PC-9 (cell line): ENCODE results near the gene GNB1. TPM values are rescaled to one million over a fixed set of nuclear protein-coding genes. Genes with fewer than 3 reads are reported as not detected.
A peak's percentile ranks its signal among the peaks of the same experiment; 100 is the strongest.

Experiments
- BruUV-seq: library from RNA; stranded (reverse); fragments of 400-500 nt; replicated peaks from 2 replicates; lab custom pipeline; 2021; lab: Mats Ljungman, UMichigan
- CTCF ChIA-PET: fragments of 300-600 bp; sonication (Branson Sonifier 250); formaldehyde crosslinking; loops from one replicate; lab custom pipeline; 2022; ENCODE audit warnings: antibody characterized with exemption; lab: Charles Lee
- POLR2A ChIA-PET: fragments of 300-600 bp; sonication (Branson Sonifier 250); formaldehyde crosslinking; loops from one replicate; lab custom pipeline; 2022; ENCODE audit warnings: antibody characterized with exemption; ENCODE audit not compliant: unreplicated experiment; lab: Charles Lee
- DNase-seq, 2 experiments: peaks; one replicate each; pipeline versions ENCODE4 v3.0.0 to v3.0.0-alpha.2; 2015 to 2022; ENCODE audit warnings: mixed read lengths in 1 of 2
- H2AFZ ChIP-seq: fragments of 200-600 bp; sonication (generic); 2 replicates; pipeline ENCODE4 v1.8.1; 2017; ENCODE audit warnings: antibody characterized with exemption
- H3F3A ChIP-seq: fragments of 200-600 bp; sonication (generic); 2 replicates; pipeline ENCODE4 v1.8.1; 2017; ENCODE audit warnings: antibody characterized with exemption, mild to moderate bottlenecking, low read depth; ENCODE audit not compliant: insufficient read depth
- H3K27ac ChIP-seq: fragments of 200-600 bp; sonication (generic); 2 replicates; pipeline ENCODE4 v1.6.1; 2016; ENCODE audit warnings: mixed run types
- H3K27me3 ChIP-seq: fragments of 200-600 bp; sonication (generic); 2 replicates; pipeline ENCODE4 v1.6.1; 2016; ENCODE audit warnings: low read depth, mixed run types; ENCODE audit not compliant: insufficient read depth
- H3K36me3 ChIP-seq: fragments of 200-600 bp; sonication (generic); 2 replicates; pipeline ENCODE4 v1.6.1; 2016; ENCODE audit warnings: low read depth, mixed run types
- H3K4me1 ChIP-seq: fragments of 200-600 bp; sonication (generic); replicated peaks from 2 replicates; pipeline ENCODE4 v1.6.1; 2016; ENCODE audit warnings: mixed run types; ENCODE audit not compliant: insufficient read depth
- H3K4me2 ChIP-seq: fragments of 200-600 bp; sonication (generic); 2 replicates; pipeline ENCODE4 v1.6.1; 2017; ENCODE audit warnings: mixed run types
- H3K4me3 ChIP-seq: fragments of 200-600 bp; sonication (generic); 2 replicates; pipeline ENCODE4 v1.6.1; 2016; ENCODE audit warnings: mixed run types
- H3K79me2 ChIP-seq: fragments of 200-600 bp; sonication (generic); 2 replicates; pipeline ENCODE4 v1.6.1; 2017; ENCODE audit warnings: low read depth, mixed run types
- H3K9me2 ChIP-seq: fragments of 200-600 bp; sonication (generic); 2 replicates; pipeline ENCODE4 v1.8.1; 2017; ENCODE audit warnings: mild to moderate bottlenecking; ENCODE audit not compliant: insufficient read depth
- H3K9me3 ChIP-seq: fragments of 200-600 bp; sonication (generic); 2 replicates; pipeline ENCODE4 v1.8.1; 2016; ENCODE audit warnings: low read depth; ENCODE audit not compliant: insufficient read depth
- H4K20me1 ChIP-seq: fragments of 200-600 bp; sonication (generic); 2 replicates; pipeline ENCODE4 v1.8.1; 2017; ENCODE audit not compliant: insufficient read depth
- CTCF ChIP-seq: fragments of 200-600 bp; sonication (generic); conservative IDR thresholded peaks from 2 replicates; pipeline ENCODE4 v1.6.1; 2017; ENCODE audit warnings: mixed run types, antibody characterized with exemption, mild to moderate bottlenecking, moderate library complexity
- EZH2 ChIP-seq: fragments of 200-600 bp; sonication (generic); IDR thresholded peaks from 2 replicates; pipeline ENCODE4 v1.8.0; 2017; ENCODE audit warnings: antibody characterized with exemption, low read depth
- intact Hi-C: fragments of 100-400 bp; cut with micrococcal nuclease; formaldehyde crosslinking; loops from one replicate; pipeline ENCODE4 v1.10.0; 2022; ENCODE audit not compliant: unreplicated experiment
- total RNA-seq: library from RNA; stranded (reverse); gene quantifications from 2 replicates; pipeline ENCODE4 v1.2.3, GENCODE V29; 2021

Gene GNB1
- total RNA-seq, 1 experiment from 2014 or later, result 286 TPM

GRCh38 chr1:1785666-1786065 lies 105.2 kb downstream of the GNB1 start:
- Histone ChIP-seq H3K9me2 (no peaks in the 10 kb centered on the region), H3K4me2 (no peak overlapping the region), H3K27ac (no peak overlapping the region), H3K79me2 (no peaks in the 10 kb centered on the region), H3K4me3 (no peak overlapping the region), H3K27me3 (no peaks in the 10 kb centered on the region), H3K9me3 (no peaks in the 10 kb centered on the region), H3F3A (peaks cover 65% of the 10 kb centered on the region), H2AFZ (no peak overlapping the region), H3K36me3 (peaks cover 13% of the 10 kb centered on the region), H4K20me1 (peaks cover 4% of the 10 kb centered on the region; the same call in 1 of the 2 replicates), H3K4me1 (peaks cover 31% of the 10 kb centered on the region)
- DNase-seq, result no peak
- ChIA-PET POLR2A (no interaction called here), CTCF (interaction anchor here (0.6 kb wide), 1 partner anchor 55 kb away, joined by 5 read pairs; no protein-coding TSS in a partner anchor)
- TF ChIP-seq CTCF (no peak), EZH2 (no peak)
- TSS peak; percentile 20 for BruUV-seq
- intact Hi-C loops, result no loop called here

GRCh38 chr1:1784933-1785332 lies 106.0 kb downstream of the GNB1 start:
- CTCF ChIA-PET, result interaction anchor here (0.6 kb wide), 1 partner anchor 27 kb away, joined by 4 read pairs; no protein-coding TSS in a partner anchor

GRCh38 chr1:1783320-1783719 lies 107.6 kb downstream of the GNB1 start:
- Histone ChIP-seq H3K79me2 (no peaks in the 10 kb centered on the region), H3K36me3 (peaks cover 6% of the 10 kb centered on the region), H3K27ac (peak overlapping the region; percentile 71; the same call in 1 of the 2 replicates), H3K27me3 (no peaks in the 10 kb centered on the region), H3F3A (peaks cover 80% of the 10 kb centered on the region), H3K4me2 (peak overlapping the region; percentile 85), H3K4me3 (no peak overlapping the region), H3K9me2 (no peaks in the 10 kb centered on the region), H3K4me1 (peaks cover 49% of the 10 kb centered on the region), H2AFZ (no peak overlapping the region), H4K20me1 (no peaks in the 10 kb centered on the region; the same call in 1 of the 2 replicates), H3K9me3 (no peaks in the 10 kb centered on the region)
- DNase-seq, result no peak
- TF ChIP-seq CTCF (no peak), EZH2 (no peak)
- BruUV-seq, result no TSS peak
- CTCF ChIA-PET, result no interaction called here
- POLR2A ChIA-PET, result no interaction called here
- intact Hi-C loops, result loop anchor here (5.0 kb wide), 2 partner anchors 109 to 124 kb away; partner anchors contain the start of gene GNB1

More at GRCh38 chr1:1784933-1785332, 106.0 kb downstream of the GNB1 start:
- TF ChIP-seq CTCF (no peak), EZH2 (no peak)
- POLR2A ChIA-PET, result no interaction called here
- H3K4me3 ChIP-seq, result no peak overlapping the region
- peaks cover 13% of the 10 kb centered on the region for H3K36me3 ChIP-seq
- no peaks in the 10 kb centered on the region for H3K27me3 ChIP-seq
- H3K4me1 ChIP-seq, result peaks cover 39% of the 10 kb centered on the region
- H3K27ac ChIP-seq, result no peak overlapping the region
- BruUV-seq, result no TSS peak
- no peak overlapping the region for H2AFZ ChIP-seq
- no peaks in the 10 kb centered on the region for H3K9me3 ChIP-seq
- no peak for DNase-seq
- H3F3A ChIP-seq, result peaks cover 73% of the 10 kb centered on the region
- intact Hi-C loops, result loop anchor here (5.0 kb wide), 2 partner anchors 107 to 122 kb away; partner anchors contain the start of gene GNB1
- no peaks in the 10 kb centered on the region for H3K9me2 ChIP-seq
- no peaks in the 10 kb centered on the region for H3K79me2 ChIP-seq
- peaks cover 4% of the 10 kb centered on the region; the same call in 1 of the 2 replicates for H4K20me1 ChIP-seq
- H3K4me2 ChIP-seq, result no peak overlapping the region
